GM18505 (cell line): ENCODE data around the gene FBXO9.

Source experiments
- ATAC-seq: cut with Tn5 transposase; IDR thresholded peaks from one replicate; pipeline ENCODE4 v1.9.1; 2021; ENCODE audit not compliant: unreplicated experiment
- POLR2A ChIP-seq: IDR thresholded peaks from 4 replicates; pipeline ENCODE4 v1.6.1; 2011; ENCODE audit warnings: borderline replicate concordance; ENCODE audit not compliant: insufficient read depth, insufficient read length; ENCODE audit errors: extremely low read depth

The FBXO9 gene

GRCh38 chr6:53086302-53086701 lies 21.1 kb downstream of the FBXO9 start:
- no peak for TF ChIP-seq POLR2A

GRCh38 chr6:53089948-53090347 lies 24.7 kb downstream of the FBXO9 start:
- ATAC-seq: no peak
- TF ChIP-seq POLR2A: no peak

More at GRCh38 chr6:53086302-53086701, 21.1 kb downstream of the FBXO9 start:
- no peak for ATAC-seq

- no peak for ATAC-seq
- no peak for TF ChIP-seq POLR2A
Measured at GRCh38 chr6:53090576-53090975, 25.4 kb downstream of the FBXO9 start.

- ATAC-seq: no peak
- TF ChIP-seq POLR2A: no peak
Measured at GRCh38 chr6:53095270-53095669, 30.1 kb downstream of the FBXO9 start.

- no peak for ATAC-seq
- TF ChIP-seq POLR2A: no peak
Measured at GRCh38 chr6:53095716-53096115, 30.5 kb downstream of the FBXO9 start.

- no peak for TF ChIP-seq POLR2A
- no peak for ATAC-seq
Measured at GRCh38 chr6:53100561-53100960, 35.4 kb downstream of the FBXO9 start.

GRCh38 chr6:53101006-53101405 lies 35.8 kb downstream of the FBXO9 start:
- TF ChIP-seq POLR2A: no peak
- ATAC-seq: no peak

- ATAC-seq: no peak
- no peak for TF ChIP-seq POLR2A
Measured at GRCh38 chr6:53103993-53104675, 38.9 kb downstream of the FBXO9 start.

GRCh38 chr6:53104916-53105315 lies 39.7 kb downstream of the FBXO9 start:
- TF ChIP-seq POLR2A: no peak
- ATAC-seq: no peak

GRCh38 chr6:53107091-53107490 lies 41.9 kb downstream of the FBXO9 start:
- no peak for ATAC-seq
- no peak for TF ChIP-seq POLR2A

- no peak for ATAC-seq
- no peak for TF ChIP-seq POLR2A
Measured at GRCh38 chr6:53109612-53110011, 44.4 kb downstream of the FBXO9 start.

- no peak for TF ChIP-seq POLR2A
- no peak for ATAC-seq
Measured at GRCh38 chr6:53111865-53112264, 46.7 kb downstream of the FBXO9 start.

GRCh38 chr6:53112404-53112803 lies 47.2 kb downstream of the FBXO9 start:
- no peak for ATAC-seq
- no peak for TF ChIP-seq POLR2A

GRCh38 chr6:53112871-53113270 lies 47.7 kb downstream of the FBXO9 start:
- no peak for ATAC-seq
- TF ChIP-seq POLR2A: no peak

GRCh38 chr6:53113742-53114141 lies 48.5 kb downstream of the FBXO9 start:
- no peak for TF ChIP-seq POLR2A
- no peak for ATAC-seq

GRCh38 chr6:53115113-53115512 lies 49.9 kb downstream of the FBXO9 start:
- ATAC-seq: no peak
- TF ChIP-seq POLR2A: no peak

- ATAC-seq: no peak
Measured at GRCh38 chr6:53115741-53116140, 50.5 kb downstream of the FBXO9 start.

More at GRCh38 chr6:53115741-53116140, 50.5 kb downstream of the FBXO9 start:
- no peak for TF ChIP-seq POLR2A
